ENCODE results near the gene TEX50.

DNA sequence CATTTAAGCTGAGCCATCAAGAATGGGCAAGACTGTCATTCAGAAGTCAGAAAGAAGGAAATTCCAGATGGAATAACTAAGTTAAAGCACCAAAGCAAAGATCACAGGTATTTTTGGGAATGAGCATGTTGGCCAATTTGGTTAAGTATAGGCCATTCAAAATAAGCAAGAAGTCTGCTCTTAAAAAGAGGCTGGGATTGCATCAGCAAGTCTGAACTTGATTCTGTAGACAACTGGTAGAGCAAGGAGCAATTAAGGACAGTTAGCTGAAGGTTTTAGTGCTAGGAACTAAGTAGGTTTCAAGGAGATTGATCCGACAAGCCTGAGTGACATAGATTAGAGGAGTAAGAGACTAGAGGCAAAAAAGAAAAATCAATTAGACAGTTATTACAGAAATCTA lies 26.1 kb downstream of the TEX50 start:
- TF ChIP-seq, protein P1, sequence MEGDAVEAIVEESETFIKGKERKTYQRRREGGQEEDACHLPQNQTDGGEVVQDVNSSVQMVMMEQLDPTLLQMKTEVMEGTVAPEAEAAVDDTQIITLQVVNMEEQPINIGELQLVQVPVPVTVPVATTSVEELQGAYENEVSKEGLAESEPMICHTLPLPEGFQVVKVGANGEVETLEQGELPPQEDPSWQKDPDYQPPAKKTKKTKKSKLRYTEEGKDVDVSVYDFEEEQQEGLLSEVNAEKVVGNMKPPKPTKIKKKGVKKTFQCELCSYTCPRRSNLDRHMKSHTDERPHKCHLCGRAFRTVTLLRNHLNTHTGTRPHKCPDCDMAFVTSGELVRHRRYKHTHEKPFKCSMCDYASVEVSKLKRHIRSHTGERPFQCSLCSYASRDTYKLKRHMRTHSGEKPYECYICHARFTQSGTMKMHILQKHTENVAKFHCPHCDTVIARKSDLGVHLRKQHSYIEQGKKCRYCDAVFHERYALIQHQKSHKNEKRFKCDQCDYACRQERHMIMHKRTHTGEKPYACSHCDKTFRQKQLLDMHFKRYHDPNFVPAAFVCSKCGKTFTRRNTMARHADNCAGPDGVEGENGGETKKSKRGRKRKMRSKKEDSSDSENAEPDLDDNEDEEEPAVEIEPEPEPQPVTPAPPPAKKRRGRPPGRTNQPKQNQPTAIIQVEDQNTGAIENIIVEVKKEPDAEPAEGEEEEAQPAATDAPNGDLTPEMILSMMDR (IDR thresholded peaks at IDR 0.05) = no peak
- no peak for TF ChIP-seq POLR2A (IDR thresholded peaks at IDR 0.05)

Data from uterus (tissue), 2 donors.